22Rv1 (cell line): ENCODE data around the gene MAPK1.
"Not testable (repeated sequence)": the region's sequence is repeated elsewhere in the genome, so short reads cannot be mapped to it uniquely, and the experiment has no call there.

ENCODE experiments used
- H3K27ac ChIP-seq: fragments of 450-650 bp; 2 replicates; pipeline ENCODE4 v1.5.1; 2017
- CTCF ChIP-seq: fragments of 450-650 bp; IDR thresholded peaks from 2 replicates; pipeline ENCODE4 v1.5.1; 2017; ENCODE audit warnings: mild to moderate bottlenecking
- ZFX ChIP-seq: fragments of 450-650 bp; IDR thresholded peaks from 2 replicates; pipeline ENCODE4 v1.6.1; 2017; ENCODE audit warnings: antibody characterized with exemption, borderline replicate concordance

Gene MAPK1

GRCh38 chr22:21791635-21792625, 75.5 kb downstream of the MAPK1 start:
- no peak overlapping the region for H3K27ac ChIP-seq
- TF ChIP-seq CTCF: no peak
- TF ChIP-seq ZFX: no peak

GRCh38 chr22:21790849-21791610, 76.4 kb downstream of the MAPK1 start:
- H3K27ac ChIP-seq: not testable (repeated sequence)

GRCh38 chr22:21790359-21790758, 77.1 kb downstream of the MAPK1 start:
- no peak overlapping the region for H3K27ac ChIP-seq
- TF ChIP-seq ZFX (no peak), CTCF (no peak)

- H3K27ac ChIP-seq: not testable (repeated sequence)
Measured at GRCh38 chr22:21787565-21787964, 79.9 kb downstream of the MAPK1 start.

GRCh38 chr22:21780259-21780658, 87.2 kb downstream of the MAPK1 start:
- TF ChIP-seq ZFX (no peak), CTCF (no peak)
- H3K27ac ChIP-seq: no peak overlapping the region

GRCh38 chr22:21779444-21779843, 88.0 kb downstream of the MAPK1 start:
- TF ChIP-seq CTCF (no peak), ZFX (no peak)
- H3K27ac ChIP-seq: no peak overlapping the region

GRCh38 chr22:21778705-21779363, 88.6 kb downstream of the MAPK1 start:
- TF ChIP-seq ZFX (no peak), CTCF (no peak)
- H3K27ac ChIP-seq: no peak overlapping the region

GRCh38 chr22:21771631-21771976, 95.8 kb downstream of the MAPK1 start:
- no peak for TF ChIP-seq CTCF
- no peak for TF ChIP-seq ZFX
- H3K27ac ChIP-seq: no peak overlapping the region
